HG02571 (cell line): ENCODE results near the gene NAIP.
"Not testable (repeated sequence)": the region's sequence is repeated elsewhere in the genome, so short reads cannot be mapped to it uniquely, and the experiment has no call there.

ENCODE experiments used
- ATAC-seq: cut with Tn5 transposase; IDR thresholded peaks from one replicate; pipeline ENCODE4 v1.9.1; 2021; ENCODE audit warnings: mild to moderate bottlenecking, moderate library complexity; ENCODE audit not compliant: unreplicated experiment

Gene NAIP

GRCh38 chr5:71025289-71025953 lies at the start of gene NAIP:
Gene NAIP, minus strand, starts transcription at chr5:71025339. Its CDS starts 12,424 bp downstream, at chr5:71012915.
- ATAC-seq, result not testable (repeated sequence)

GRCh38 chr5:71067262-71067928 lies 42.3 kb upstream of the NAIP start, which contains the start of gene GTF2H2:
Gene GTF2H2, minus strand, starts transcription at chr5:71067676. Its CDS starts 4,913 bp downstream, at chr5:71062763.
- peak; percentile 92 for ATAC-seq

- ATAC-seq, result not testable (repeated sequence)
These were observed 36.2 kb upstream of the NAIP start for GRCh38 chr5:71061322-71061721.

DNA sequence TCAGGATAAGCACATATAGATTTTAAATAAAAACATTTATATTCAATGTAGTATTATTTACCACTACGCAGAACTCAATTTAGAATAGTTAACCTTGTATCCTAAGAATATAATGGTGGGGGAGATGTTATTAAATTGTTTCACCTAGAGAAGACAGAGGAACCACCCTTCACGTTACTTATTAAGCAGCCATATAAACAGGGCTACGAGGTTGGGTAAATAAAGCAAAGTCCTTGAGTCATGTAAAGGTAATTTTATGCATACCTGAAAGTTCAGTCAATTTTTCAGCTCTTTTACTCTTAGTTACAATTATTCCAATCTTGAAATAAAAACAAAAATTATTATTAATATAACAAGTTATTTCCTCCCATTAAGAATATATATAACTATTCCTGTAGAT lies 34.3 kb upstream of the NAIP start:
- ATAC-seq, result not testable (repeated sequence)

DNA sequence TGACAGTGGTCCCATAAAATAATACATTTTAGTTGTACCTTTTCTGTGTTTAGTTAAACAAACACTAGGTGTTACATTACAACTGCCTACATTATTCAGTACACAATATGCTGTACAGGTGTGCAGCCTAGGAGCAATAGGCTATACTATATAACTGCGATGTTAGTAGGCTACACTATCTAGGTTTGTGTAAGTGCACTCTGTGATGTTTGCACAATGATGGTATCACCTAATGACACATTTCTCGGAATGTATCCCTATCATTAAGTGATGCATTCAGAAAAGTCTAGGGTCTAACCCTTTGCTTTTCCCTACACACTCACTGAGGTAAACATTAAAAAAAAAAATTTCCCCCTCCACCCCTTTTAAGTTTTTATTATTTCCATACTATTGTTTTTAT lies 19.7 kb upstream of the NAIP start:
- ATAC-seq, result not testable (repeated sequence)

DNA sequence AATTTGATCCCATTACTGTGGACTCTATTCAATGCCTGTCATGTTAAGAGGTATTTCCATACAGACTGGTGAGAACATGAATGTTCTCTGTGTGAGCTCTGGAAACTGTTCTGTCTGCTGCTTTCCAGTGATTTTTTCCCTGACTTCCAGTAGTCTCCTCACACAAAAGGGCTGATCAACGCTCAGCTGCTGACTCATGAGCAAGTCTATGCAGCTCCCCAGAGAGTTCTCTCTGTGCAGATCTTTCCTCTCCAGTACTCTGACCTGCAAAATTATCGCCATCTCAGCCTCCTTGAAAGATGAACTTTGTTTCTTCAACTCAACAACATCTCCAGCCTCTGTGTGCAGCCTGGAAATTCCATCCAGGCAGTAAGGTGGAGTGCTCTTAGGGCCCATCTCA lies 19.0 kb upstream of the NAIP start:
- ATAC-seq, result not testable (repeated sequence)

GRCh38 chr5:71031046-71031776 lies 6.1 kb upstream of the NAIP start:
- ATAC-seq, result not testable (repeated sequence)

DNA sequence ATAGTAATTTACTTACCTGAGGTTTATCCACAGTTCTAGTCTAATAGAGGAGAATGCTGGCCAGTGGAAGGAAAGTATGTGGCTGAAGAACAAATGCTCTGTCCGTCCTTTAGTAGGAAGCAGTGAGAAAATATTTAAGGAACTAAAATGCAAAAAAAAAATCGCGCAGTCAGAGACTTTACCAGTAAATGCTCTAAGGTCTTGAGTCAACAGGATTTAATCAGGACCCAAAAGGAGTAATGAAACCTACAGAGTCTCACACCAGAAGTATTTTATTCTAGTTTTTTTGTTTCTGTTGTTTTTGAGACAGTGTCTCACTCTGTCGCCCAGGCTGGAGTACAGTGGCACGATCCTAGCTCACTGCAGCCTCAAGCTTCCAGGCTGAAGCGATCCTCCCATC lies 4.5 kb downstream of the NAIP start:
- ATAC-seq, result not testable (repeated sequence)

GRCh38 chr5:71018376-71019005 lies 6.6 kb downstream of the NAIP start:
- not testable (repeated sequence) for ATAC-seq

DNA sequence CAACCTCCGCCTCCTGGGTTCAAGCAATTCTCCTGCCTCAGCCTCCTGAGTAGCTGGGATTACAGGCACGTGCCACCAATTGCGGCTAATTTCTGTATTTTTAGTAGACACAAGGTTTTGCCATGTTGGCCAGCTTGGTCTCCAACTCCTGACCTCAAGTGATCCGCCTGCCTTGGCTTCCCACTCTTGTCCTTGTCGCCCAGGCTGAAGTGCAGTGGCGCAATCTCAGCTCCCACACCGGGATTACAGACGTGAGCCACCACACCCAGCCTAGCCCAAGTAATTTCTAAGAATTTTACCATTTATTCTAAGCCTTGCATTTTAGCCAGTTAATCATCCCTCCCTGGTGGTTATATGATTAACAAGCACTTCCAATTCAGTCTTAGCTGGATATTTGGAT lies 11.0 kb downstream of the NAIP start:
- no peak for ATAC-seq

DNA sequence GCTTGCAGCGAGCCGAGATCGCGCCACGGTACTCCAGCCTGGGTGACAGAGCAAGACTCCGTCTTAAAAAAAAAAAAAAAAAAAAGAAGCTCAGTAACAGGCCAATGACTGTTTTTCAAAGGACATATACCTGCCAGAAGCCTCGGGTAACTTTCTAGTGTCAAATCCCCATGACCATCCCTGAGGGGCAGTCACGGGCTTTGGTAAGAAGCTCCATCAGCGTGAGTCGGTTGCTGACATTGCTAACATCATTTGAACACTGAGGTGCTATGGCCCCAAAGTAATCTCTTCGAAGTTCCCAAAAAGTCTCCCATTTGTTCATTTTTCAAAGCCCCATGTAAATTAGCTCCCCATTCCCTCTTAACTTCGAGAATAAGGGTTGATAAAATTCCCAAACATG lies 11.6 kb downstream of the NAIP start:
- no peak for ATAC-seq

DNA sequence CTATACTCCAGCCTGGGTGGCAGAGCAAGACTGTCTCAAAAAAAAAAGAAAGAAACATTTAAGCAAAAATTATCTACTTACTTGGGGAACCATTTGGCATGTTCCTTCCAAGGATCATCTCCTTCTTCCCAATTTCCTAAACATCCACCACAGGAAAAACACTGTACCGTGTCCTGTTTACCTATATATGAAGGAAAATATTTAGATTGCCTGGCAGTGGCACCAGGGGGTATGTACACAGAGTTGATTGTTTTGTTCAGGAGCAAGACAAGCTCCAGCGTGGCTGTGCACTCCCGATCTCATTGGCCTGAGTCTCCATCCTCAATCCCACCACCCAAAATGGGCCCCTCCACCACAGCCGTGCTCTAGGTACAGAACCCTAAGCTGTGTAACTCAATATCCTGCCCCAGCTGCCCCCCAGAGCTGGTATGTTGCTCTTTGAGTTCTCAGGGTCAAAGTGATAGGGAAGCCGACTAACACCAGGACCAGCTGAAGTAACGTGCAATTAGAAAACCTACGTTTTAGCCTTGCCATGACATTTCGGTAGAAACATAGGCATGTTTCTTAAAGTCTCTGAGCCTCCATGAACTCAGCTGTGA lies 13.8 kb downstream of the NAIP start:
- no peak for ATAC-seq

DNA sequence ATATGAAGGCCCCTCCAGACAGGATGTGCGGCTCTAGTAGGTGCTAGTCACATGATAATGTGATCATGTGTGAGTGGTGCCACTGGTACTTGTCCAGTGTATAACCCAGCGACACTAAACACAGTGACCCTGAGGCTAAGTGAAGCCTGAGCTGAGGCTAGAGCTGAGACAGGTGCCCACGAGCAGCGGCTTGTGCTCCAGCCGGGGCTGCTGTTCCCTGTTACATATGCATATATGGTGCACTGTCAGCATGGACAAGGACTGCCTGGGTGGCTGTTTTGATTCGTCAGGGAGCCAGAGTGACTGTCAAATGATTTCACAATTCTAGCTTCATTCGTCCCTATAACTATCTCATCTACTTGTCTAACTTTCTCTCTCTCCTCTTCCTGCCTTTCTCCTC lies 18.2 kb downstream of the NAIP start:
- not testable (repeated sequence) for ATAC-seq

DNA sequence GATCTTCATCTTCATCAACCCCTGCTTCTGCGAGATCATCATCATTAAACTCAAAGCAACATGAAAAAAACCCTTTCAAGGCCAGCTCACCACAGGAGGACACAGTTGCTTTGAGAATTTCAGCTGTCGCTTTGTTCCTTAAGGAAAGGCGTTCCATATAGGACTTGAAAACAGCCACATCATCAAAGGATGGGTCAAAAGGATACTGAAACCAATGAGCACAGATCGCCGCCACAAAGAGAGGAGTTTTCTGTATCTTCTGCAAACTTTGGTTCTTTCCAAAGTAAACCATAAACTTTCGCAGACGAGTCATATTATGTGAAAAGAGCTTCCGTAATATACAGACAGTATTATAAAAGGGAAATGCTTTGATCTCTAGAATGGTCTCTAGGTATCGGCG lies 40.3 kb downstream of the NAIP start:
- ATAC-seq, result not testable (repeated sequence)

DNA sequence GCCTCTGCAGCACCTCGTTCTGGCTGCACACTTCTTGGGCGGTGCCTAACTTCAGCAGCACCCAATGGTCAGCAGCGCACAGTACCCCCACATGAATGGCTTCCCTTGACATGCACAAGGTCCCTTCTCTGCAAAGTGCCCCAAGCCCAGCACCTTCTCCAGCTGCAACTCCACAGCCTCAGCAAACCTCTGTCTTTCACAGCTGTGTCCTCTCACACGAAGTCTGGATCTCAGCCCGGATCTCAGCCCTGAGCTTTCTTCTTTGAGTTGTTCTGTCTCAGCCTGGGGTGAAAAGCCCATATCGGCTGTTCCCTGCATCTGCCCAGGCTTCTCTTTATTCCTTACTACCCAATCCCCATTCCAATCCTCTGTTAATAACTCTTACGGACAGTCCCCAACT lies 57.9 kb downstream of the NAIP start:
- ATAC-seq, result not testable (repeated sequence)

- ATAC-seq, result not testable (repeated sequence)
These were observed 60.6 kb downstream of the NAIP start for GRCh38 chr5:70964531-70964930.

- not testable (repeated sequence) for ATAC-seq
These were observed 72.1 kb downstream of the NAIP start for GRCh38 chr5:70953068-70953467.

DNA sequence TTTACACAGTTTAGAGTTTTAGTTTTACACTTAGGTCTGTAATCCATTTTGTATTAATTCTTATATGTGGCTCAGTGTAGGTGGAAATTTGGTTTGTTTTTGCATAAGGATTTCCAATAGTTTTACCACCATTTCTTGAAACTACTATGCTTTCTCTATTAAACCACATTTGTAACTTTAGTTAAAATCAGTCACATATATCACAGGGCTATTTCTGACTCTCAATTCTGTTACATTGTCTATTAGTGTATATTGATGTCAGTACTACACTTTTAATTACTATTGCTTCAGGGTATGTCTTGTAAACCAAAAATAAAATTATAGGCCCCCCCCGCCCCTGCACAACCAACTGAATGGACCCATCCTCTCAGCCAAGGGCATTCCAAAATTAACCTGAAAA lies 92.6 kb downstream of the NAIP start:
- not testable (repeated sequence) for ATAC-seq

DNA sequence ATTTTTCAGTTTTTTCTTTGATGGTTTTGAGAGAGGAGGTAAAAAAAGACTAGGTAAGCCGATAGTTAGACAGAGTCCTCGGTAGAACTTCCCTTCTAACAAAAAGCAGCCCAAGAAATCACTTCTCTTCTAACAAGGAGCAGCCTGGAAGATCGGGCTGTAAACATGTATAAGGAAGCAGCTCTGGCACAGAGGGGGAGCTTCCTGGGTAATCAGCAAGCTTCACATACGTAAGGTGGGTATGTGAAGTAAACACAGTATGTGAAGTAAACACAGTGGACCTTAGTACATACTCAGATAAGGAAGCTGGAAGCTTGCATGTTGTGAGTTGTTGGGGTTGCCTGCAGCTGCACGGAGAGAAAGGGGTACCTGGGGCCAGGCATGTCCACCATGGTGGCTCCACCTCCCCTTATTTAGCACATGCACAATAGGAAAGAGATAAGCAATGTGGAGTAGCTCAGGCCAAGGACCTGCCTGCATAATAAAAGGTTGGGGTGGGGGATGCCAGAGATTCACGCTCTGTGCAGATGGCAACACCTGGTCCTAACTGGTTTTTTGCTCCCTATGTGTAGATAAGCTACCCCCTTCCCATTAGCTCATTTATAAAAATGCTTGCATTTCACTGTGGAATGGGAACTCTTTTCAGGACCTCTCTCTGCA lies 93.3 kb downstream of the NAIP start:
- ATAC-seq, result not testable (repeated sequence)

GRCh38 chr5:70925211-70925562 lies 100.0 kb downstream of the NAIP start:
- peak; percentile 35 for ATAC-seq
